ENCODE measurements around the gene TMEM9.

DNA sequence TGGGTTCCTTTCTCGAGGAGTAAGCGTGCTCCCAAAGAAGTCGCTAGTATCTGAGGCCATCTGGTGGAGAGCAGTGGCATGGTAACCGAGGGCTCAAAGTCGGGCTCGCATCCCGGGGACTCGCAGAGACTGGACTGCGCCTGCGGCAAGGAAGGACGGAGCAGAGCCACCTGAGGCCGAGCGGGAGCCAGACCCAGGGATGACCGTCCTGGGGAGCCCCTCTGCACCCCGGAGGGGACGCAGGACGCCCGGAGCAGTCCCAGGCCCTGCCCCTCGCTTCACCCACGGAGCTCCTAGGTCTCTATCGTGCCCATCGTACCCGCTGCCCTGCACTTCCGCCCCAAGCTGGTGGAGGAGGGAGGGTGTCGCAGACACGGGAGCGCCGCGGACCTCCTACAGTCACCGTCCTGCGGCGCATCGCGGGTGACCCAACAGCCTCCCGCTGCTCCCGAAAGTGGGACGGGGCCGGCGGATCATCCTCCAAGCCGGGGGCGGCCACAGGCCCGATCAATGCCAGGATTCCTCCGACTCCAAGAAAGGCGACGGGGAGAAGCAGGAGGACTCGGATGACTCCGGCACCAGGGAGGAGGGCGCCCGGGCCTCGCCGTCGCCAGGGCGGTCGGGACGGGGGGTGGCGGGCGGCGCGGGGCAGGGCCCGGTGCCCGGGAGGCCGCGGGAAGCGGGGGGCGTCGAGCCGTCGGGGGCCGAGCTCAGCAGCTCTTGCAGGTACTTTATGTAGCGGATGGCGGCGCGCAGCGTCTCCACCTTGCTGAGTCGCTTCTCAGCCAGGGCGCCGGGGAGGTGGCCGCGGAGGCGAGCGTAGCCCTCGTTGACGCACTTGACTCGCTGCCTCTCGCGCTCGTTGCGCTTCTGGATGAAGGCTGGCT lies 39.8 kb downstream of the TMEM9 start:
- TF ChIP-seq, protein P1, sequence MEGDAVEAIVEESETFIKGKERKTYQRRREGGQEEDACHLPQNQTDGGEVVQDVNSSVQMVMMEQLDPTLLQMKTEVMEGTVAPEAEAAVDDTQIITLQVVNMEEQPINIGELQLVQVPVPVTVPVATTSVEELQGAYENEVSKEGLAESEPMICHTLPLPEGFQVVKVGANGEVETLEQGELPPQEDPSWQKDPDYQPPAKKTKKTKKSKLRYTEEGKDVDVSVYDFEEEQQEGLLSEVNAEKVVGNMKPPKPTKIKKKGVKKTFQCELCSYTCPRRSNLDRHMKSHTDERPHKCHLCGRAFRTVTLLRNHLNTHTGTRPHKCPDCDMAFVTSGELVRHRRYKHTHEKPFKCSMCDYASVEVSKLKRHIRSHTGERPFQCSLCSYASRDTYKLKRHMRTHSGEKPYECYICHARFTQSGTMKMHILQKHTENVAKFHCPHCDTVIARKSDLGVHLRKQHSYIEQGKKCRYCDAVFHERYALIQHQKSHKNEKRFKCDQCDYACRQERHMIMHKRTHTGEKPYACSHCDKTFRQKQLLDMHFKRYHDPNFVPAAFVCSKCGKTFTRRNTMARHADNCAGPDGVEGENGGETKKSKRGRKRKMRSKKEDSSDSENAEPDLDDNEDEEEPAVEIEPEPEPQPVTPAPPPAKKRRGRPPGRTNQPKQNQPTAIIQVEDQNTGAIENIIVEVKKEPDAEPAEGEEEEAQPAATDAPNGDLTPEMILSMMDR (IDR thresholded peaks at IDR 0.05), result peak in 5 of 7 experiments; percentile 74 to 90 (median 82)
- TF ChIP-seq POLR2A (IDR thresholded peaks at IDR 0.05) (no peak), POLR2AphosphoS5 (IDR thresholded peaks at IDR 0.05) (peak in 2 of 3 donors; percentile 76 to 82), EP300 (IDR thresholded peaks at IDR 0.05) (no peak)

Measured in stomach (tissue), 4 donors.